ENCODE measurements around the gene ASPM. TPM values are rescaled to one million over a fixed set of nuclear protein-coding genes. Genes with fewer than 3 reads are reported as not detected.

The ASPM gene
- total RNA-seq, 1 experiment from 2014 or later, result 57.6 TPM

GRCh38 chr1:197062692-197063091 is 83.8 kb downstream of the ASPM start:
- CTCF ChIA-PET, result no interaction called here
- Histone ChIP-seq H3K4me2 (no peak overlapping the region), H3K4me3 (no peak overlapping the region), H3K9me2 (ENCODE audit: insufficient read depth) (no peaks in the 10 kb centered on the region), H3K27ac (no peak overlapping the region), H3K27me3 (ENCODE audit: insufficient read depth, low read depth) (no peaks in the 10 kb centered on the region), H3F3A (ENCODE audit: insufficient read depth, low read depth) (no peaks in the 10 kb centered on the region), H2AFZ (peak overlapping the region; percentile 29; the same call in 1 of the 2 replicates), H3K79me2 (ENCODE audit: low read depth) (no peaks in the 10 kb centered on the region), H4K20me1 (ENCODE audit: insufficient read depth) (no peaks in the 10 kb centered on the region), H3K4me1 (replicated peaks; ENCODE audit: insufficient read depth) (no peaks in the 10 kb centered on the region), H3K36me3 (ENCODE audit: low read depth) (no peaks in the 10 kb centered on the region), H3K9me3 (ENCODE audit: insufficient read depth, low read depth) (no peaks in the 10 kb centered on the region)
- no TSS peak for BruUV-seq (replicated peaks)
- TF ChIP-seq CTCF (conservative IDR thresholded peaks at IDR 0.05), result no peak
- no peak for TF ChIP-seq EZH2 (IDR thresholded peaks at IDR 0.05; ENCODE audit: low read depth)
- intact Hi-C loops (cut with micrococcal nuclease; ENCODE audit: unreplicated experiment), result no loop called here
- POLR2A ChIA-PET (ENCODE audit: unreplicated experiment), result no interaction called here
- DNase-seq, result no peak

GRCh38 chr1:197049100-197049499 is 97.4 kb downstream of the ASPM start:
- Histone ChIP-seq H3K4me2 (no peak overlapping the region), H3K9me3 (ENCODE audit: insufficient read depth, low read depth) (no peaks in the 10 kb centered on the region), H3K4me1 (replicated peaks; ENCODE audit: insufficient read depth) (no peaks in the 10 kb centered on the region), H3K79me2 (ENCODE audit: low read depth) (no peaks in the 10 kb centered on the region), H3F3A (ENCODE audit: insufficient read depth, low read depth) (no peaks in the 10 kb centered on the region), H4K20me1 (ENCODE audit: insufficient read depth) (no peaks in the 10 kb centered on the region), H3K27me3 (ENCODE audit: insufficient read depth, low read depth) (no peaks in the 10 kb centered on the region), H3K27ac (no peak overlapping the region), H2AFZ (no peak overlapping the region), H3K4me3 (no peak overlapping the region), H3K9me2 (ENCODE audit: insufficient read depth) (no peaks in the 10 kb centered on the region), H3K36me3 (ENCODE audit: low read depth) (no peaks in the 10 kb centered on the region)
- intact Hi-C loops (cut with micrococcal nuclease; ENCODE audit: unreplicated experiment), result no loop called here
- ChIA-PET POLR2A (ENCODE audit: unreplicated experiment) (no interaction called here), CTCF (interaction anchor here (0.6 kb wide), 1 partner anchor 11 kb away, joined by 3 read pairs; no protein-coding TSS in a partner anchor)
- TF ChIP-seq CTCF (conservative IDR thresholded peaks at IDR 0.05), result no peak
- TF ChIP-seq EZH2 (IDR thresholded peaks at IDR 0.05; ENCODE audit: low read depth), result no peak
- no peak for DNase-seq
- BruUV-seq (replicated peaks), result no TSS peak

GRCh38 chr1:197042676-197043341 is 103.7 kb downstream of the ASPM start:
- H2AFZ ChIP-seq, result no peak overlapping the region
- BruUV-seq (replicated peaks), result no TSS peak

More at GRCh38 chr1:197042676-197043341, 103.7 kb downstream of the ASPM start:
- Histone ChIP-seq H3K4me1 (replicated peaks; ENCODE audit: insufficient read depth) (no peaks in the 10 kb centered on the region), H3K27me3 (ENCODE audit: insufficient read depth, low read depth) (no peaks in the 10 kb centered on the region), H3K4me2 (no peak overlapping the region), H3K9me2 (ENCODE audit: insufficient read depth) (0 out of 2 replicates have a peak, but pooled peaks cover 4% of the 10 kb centered on the region), H3K79me2 (ENCODE audit: low read depth) (no peaks in the 10 kb centered on the region), H3K27ac (no peak overlapping the region), H3K36me3 (ENCODE audit: low read depth) (no peaks in the 10 kb centered on the region), H3K4me3 (no peak overlapping the region), H3F3A (ENCODE audit: insufficient read depth, low read depth) (no peaks in the 10 kb centered on the region), H3K9me3 (ENCODE audit: insufficient read depth, low read depth) (no peaks in the 10 kb centered on the region), H4K20me1 (ENCODE audit: insufficient read depth) (no peaks in the 10 kb centered on the region; the same call in 1 of the 2 replicates)
- no peak for DNase-seq
- TF ChIP-seq CTCF (conservative IDR thresholded peaks at IDR 0.05) (no peak), EZH2 (IDR thresholded peaks at IDR 0.05; ENCODE audit: low read depth) (no peak)
- intact Hi-C loops (cut with micrococcal nuclease; ENCODE audit: unreplicated experiment), result no loop called here
- ChIA-PET POLR2A (ENCODE audit: unreplicated experiment) (no interaction called here), CTCF (no interaction called here)
